ENCODE measurements around the gene IREB2. TPM values are rescaled to one million over a fixed set of nuclear protein-coding genes. Genes with fewer than 3 reads are reported as not detected.

IREB2 gene
- total and polyA plus RNA-seq, 2 of the 13 experiments (the other 11 are each of a cell fraction or from before 2014, with no cell fraction given) = 24.2 to 30.4 TPM

GRCh38 chr15:78540141-78540870 lies 102.3 kb downstream of the IREB2 start, which contains the start of gene PSMA4 (continued):
- TF ChIP-seq ZNF318 (CRISPR knock-in tag; IDR thresholded peaks at IDR 0.05) (no peak), SAP130 (CRISPR knock-in tag; IDR thresholded peaks at IDR 0.05; ENCODE audit: low read depth) (peak; percentile 79), HNRNPLL (IDR thresholded peaks at IDR 0.05; ENCODE audit: low read depth, low read length, poor library complexity, severe bottlenecking) (peak; percentile 55), ZNF740 (CRISPR knock-in tag; IDR thresholded peaks at IDR 0.05) (0 out of 2 replicates have a peak, but pooled peaks have one; percentile 42), PLSCR1 (CRISPR knock-in tag; IDR thresholded peaks at IDR 0.05; ENCODE audit: borderline replicate concordance) (no peak), RBM22 (optimal IDR thresholded peaks at IDR 0.05; ENCODE audit: low read length) (peak; percentile 50), SMAD3 (CRISPR knock-in tag; IDR thresholded peaks at IDR 0.05) (0 out of 2 replicates have a peak, but pooled peaks have one; percentile 22), NFRKB (IDR thresholded peaks at IDR 0.05) (no peak), ZSCAN21 (CRISPR knock-in tag; IDR thresholded peaks at IDR 0.05; ENCODE audit: borderline replicate concordance) (peak; percentile 55; the same call in 1 of the 2 replicates), ETV5 (CRISPR knock-in tag; IDR thresholded peaks at IDR 0.05; ENCODE audit: borderline replicate concordance) (peak; percentile 39; the same call in 1 of the 2 replicates), GLI4 (CRISPR knock-in tag; IDR thresholded peaks at IDR 0.05; ENCODE audit: borderline replicate concordance) (0 out of 2 replicates have a peak, but pooled peaks have one; percentile 79), ZNF296 (CRISPR knock-in tag; conservative IDR thresholded peaks at IDR 0.05) (0 out of 2 replicates have a peak, but pooled peaks have one; percentile 47), JDP2 (CRISPR knock-in tag; IDR thresholded peaks at IDR 0.05; ENCODE audit: borderline replicate concordance) (no peak), AGO2 (optimal IDR thresholded peaks at IDR 0.05; ENCODE audit: low read depth, low read length) (peak; percentile 74), ZNF329 (CRISPR knock-in tag; IDR thresholded peaks at IDR 0.05; ENCODE audit: low read depth) (0 out of 2 replicates have a peak, but pooled peaks have one; percentile 67), KDM6A (CRISPR knock-in tag; IDR thresholded peaks at IDR 0.05; ENCODE audit: low read depth) (no peak), SP5 (CRISPR knock-in tag; IDR thresholded peaks at IDR 0.05; ENCODE audit: borderline replicate concordance, low read depth) (peak; percentile 38; the same call in 1 of the 2 replicates), GABPB1 (CRISPR knock-in tag; IDR thresholded peaks at IDR 0.05) (peak; percentile 85)
- TF ChIP-seq, protein P1, sequence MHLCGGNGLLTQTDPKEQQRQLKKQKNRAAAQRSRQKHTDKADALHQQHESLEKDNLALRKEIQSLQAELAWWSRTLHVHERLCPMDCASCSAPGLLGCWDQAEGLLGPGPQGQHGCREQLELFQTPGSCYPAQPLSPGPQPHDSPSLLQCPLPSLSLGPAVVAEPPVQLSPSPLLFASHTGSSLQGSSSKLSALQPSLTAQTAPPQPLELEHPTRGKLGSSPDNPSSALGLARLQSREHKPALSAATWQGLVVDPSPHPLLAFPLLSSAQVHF (CRISPR knock-in tag; IDR thresholded peaks at IDR 0.05) = peak; percentile 33; the same call in 1 of the 2 replicates

All from HepG2 (cell line).